OCI-LY3 (cell line): ENCODE results near the gene DEPP1.

Experiments used
- H2AFZ ChIP-seq: fragments of 200-600, 300-600 bp; shearing (Covaris generic); 2 replicates; pipeline ENCODE4 v1.6.0; 2014; ENCODE audit warnings: antibody characterized with exemption, low read depth, low read length
- H3K27ac ChIP-seq: fragments of 200-600, 300-600 bp; sonication (generic); 2 replicates; pipeline ENCODE4 v1.5.1; 2014; ENCODE audit warnings: mild to moderate bottlenecking, low read length, moderate library complexity, mixed read lengths
- H3K27me3 ChIP-seq: fragments of 200-600, 300-600 bp; sonication (generic); 2 replicates; pipeline ENCODE4 v1.6.1; 2014; ENCODE audit warnings: low read depth, low read length, mixed read lengths
- H3K36me3 ChIP-seq: fragments of 200-600, 300-600 bp; sonication (generic); replicated peaks from 2 replicates; pipeline ENCODE3; 2014; ENCODE audit warnings: low read depth, low read length, mixed read lengths
- H3K4me1 ChIP-seq: fragments of 300-600, 200-600 bp; sonication (generic); 2 replicates; pipeline ENCODE4 v1.6.1; 2014; ENCODE audit warnings: low read length, mixed read lengths
- H3K4me2 ChIP-seq: fragments of 200-600, 300-600 bp; sonication (generic); 2 replicates; pipeline ENCODE4 v1.6.1; 2014; ENCODE audit warnings: low read length, mixed read lengths
- H3K4me3 ChIP-seq: fragments of 300-600, 200-600 bp; sonication (generic); 2 replicates; pipeline ENCODE4 v1.5.1; 2014; ENCODE audit warnings: antibody characterized with exemption, mild to moderate bottlenecking, low read length, moderate library complexity
- H3K79me2 ChIP-seq: fragments of 300-600, 200-600 bp; shearing (Covaris generic); 2 replicates; pipeline ENCODE4 v1.6.1; 2014; ENCODE audit warnings: mild to moderate bottlenecking, low read length, mixed read lengths
- H3K9ac ChIP-seq: fragments of 300-600, 200-600 bp; shearing (Covaris generic); 2 replicates; pipeline ENCODE4 v1.6.0; 2014; ENCODE audit warnings: mild to moderate bottlenecking, low read length, moderate library complexity
- H3K9me3 ChIP-seq: fragments of 200-600, 300-600 bp; shearing (Covaris generic); 2 replicates; pipeline ENCODE4 v1.6.1; 2014; ENCODE audit warnings: low read length, mixed read lengths; ENCODE audit not compliant: insufficient read depth
- H4K20me1 ChIP-seq: fragments of 200-600, 300-600 bp; sonication (generic); 2 replicates; pipeline ENCODE4 v1.6.1; 2016; ENCODE audit warnings: low read length, mixed read lengths; ENCODE audit not compliant: insufficient read depth
- EZH2phosphoT487 ChIP-seq: fragments of 200-600 bp; shearing (Covaris generic); IDR thresholded peaks from 2 replicates; pipeline ENCODE4 v1.6.1; 2018; ENCODE audit warnings: antibody characterized with exemption, mixed run types, low read depth
- TF ChIP-seq, protein P1 (sequence below): fragments of 200-600, 300-600 bp; sonication (generic); IDR thresholded peaks from 2 replicates; pipeline ENCODE4 v1.5.1; 2014; ENCODE audit warnings: antibody characterized with exemption, low read length, low read depth

The DEPP1 gene

GRCh38 chr10:45003432-45004000 is 24.9 kb upstream of the DEPP1 start:
- Histone ChIP-seq H3K4me3 (no peak overlapping the region), H4K20me1 (no peaks in the 10 kb centered on the region), H3K9ac (no peak overlapping the region), H3K4me1 (peaks cover 4% of the 10 kb centered on the region), H3K9me3 (no peaks in the 10 kb centered on the region), H3K36me3 (peaks cover 8% of the 10 kb centered on the region), H3K79me2 (peaks cover 24% of the 10 kb centered on the region), H2AFZ (no peak overlapping the region), H3K27ac (no peak overlapping the region), H3K4me2 (no peak overlapping the region), H3K27me3 (no peaks in the 10 kb centered on the region)
- no peak for TF ChIP-seq EZH2phosphoT487

DNA sequence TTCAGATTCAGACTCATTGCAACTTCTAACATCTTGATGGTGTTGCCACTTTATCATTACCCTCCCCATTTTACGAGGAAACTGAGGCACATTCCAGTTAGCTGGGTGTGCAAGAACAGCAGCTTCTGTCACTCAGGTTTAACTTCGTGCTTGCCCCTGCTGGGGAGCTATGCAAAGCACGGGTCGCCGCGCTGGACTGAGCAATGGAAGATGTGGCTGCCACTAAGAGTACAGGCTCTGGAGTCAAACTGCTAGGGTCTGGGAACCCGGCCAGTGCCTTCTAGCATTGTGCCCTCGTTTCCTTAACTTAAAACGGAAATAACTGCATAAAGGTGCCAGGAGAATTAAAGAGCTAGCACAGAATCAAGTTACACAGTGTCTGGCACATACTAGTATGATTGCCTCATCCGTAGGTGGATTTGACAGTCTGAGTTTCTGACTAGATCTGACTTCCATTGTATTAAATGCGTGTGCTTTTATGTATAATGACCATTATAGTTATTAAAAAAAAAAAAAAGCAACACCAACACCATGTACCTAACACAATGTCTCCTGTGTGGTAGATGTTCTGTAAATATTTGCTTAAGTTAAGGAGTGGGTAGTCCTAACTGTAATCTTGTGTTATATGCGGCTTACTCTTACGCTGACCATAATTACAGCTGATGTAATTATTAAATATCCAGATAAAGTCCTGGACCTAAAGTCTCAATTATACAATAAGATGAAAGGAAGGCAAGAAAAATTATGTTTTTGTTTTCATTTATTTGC is 23.0 kb upstream of the DEPP1 start:
- Histone ChIP-seq H3K79me2 (peaks cover 24% of the 10 kb centered on the region), H3K4me2 (peak overlapping the region; percentile 68), H3K27me3 (no peaks in the 10 kb centered on the region), H3K9ac (peak overlapping the region; percentile 55), H3K4me3 (peak overlapping the region; percentile 79), H3K27ac (peak overlapping the region; percentile 21; the same call in 1 of the 2 replicates), H2AFZ (no peak overlapping the region), H3K9me3 (no peaks in the 10 kb centered on the region), H3K4me1 (peaks cover 4% of the 10 kb centered on the region), H3K36me3 (peaks cover 8% of the 10 kb centered on the region), H4K20me1 (no peaks in the 10 kb centered on the region)
- TF ChIP-seq, protein P1, sequence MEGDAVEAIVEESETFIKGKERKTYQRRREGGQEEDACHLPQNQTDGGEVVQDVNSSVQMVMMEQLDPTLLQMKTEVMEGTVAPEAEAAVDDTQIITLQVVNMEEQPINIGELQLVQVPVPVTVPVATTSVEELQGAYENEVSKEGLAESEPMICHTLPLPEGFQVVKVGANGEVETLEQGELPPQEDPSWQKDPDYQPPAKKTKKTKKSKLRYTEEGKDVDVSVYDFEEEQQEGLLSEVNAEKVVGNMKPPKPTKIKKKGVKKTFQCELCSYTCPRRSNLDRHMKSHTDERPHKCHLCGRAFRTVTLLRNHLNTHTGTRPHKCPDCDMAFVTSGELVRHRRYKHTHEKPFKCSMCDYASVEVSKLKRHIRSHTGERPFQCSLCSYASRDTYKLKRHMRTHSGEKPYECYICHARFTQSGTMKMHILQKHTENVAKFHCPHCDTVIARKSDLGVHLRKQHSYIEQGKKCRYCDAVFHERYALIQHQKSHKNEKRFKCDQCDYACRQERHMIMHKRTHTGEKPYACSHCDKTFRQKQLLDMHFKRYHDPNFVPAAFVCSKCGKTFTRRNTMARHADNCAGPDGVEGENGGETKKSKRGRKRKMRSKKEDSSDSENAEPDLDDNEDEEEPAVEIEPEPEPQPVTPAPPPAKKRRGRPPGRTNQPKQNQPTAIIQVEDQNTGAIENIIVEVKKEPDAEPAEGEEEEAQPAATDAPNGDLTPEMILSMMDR = no peak
- TF ChIP-seq EZH2phosphoT487 = no peak

DNA sequence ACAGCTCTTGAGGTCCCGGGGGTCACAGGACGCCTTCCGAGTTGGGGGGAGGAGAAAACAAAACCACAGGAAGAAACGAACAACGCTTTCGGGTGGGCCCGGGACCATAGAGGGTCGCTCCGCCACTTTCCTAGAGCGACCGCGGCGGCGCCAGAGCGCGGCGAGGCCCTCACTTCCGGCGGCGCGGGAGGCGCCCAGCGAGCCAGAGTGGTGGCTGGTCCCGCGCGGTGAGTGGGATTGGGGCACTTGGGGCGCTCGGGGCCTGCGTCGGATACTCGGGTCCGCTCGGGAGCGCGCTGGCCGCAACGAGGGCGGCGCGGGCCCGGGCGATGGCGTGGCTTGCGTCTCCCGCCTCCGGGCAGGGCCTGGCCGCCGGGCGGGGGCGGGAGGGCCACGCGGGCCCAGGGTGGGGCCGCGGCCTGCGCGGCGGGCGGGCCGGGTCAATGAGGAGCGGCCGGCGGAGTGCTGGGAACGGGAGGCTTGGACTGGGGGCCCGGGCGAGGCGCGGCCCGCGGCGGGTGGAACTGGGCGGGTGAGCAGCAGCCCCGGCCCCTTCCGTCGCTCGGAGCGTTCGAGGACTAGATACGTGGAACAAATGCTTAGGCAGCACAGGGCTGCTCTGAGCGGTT is 22.3 kb upstream of the DEPP1 start, which contains the start of gene ZNF22:
ZNF22 (plus strand) TSS at position 172 of the 629 bp plus-strand sequence. CDS start 2,446 bp downstream, outside the sequence.
- Histone ChIP-seq H3K79me2 (peaks cover 24% of the 10 kb centered on the region), H3K9ac (peak within 1 kb of the TSS; percentile 55), H3K4me3 (peak within 1 kb of the TSS; percentile 79), H3K4me1 (peaks cover 4% of the 10 kb centered on the region), H3K36me3 (peaks cover 8% of the 10 kb centered on the region), H3K27ac (peak within 1 kb of the TSS; percentile 23; the same call in 1 of the 2 replicates), H4K20me1 (no peaks in the 10 kb centered on the region), H2AFZ (peak within 1 kb of the TSS; percentile 92), H3K27me3 (no peaks in the 10 kb centered on the region), H3K4me2 (peak within 1 kb of the TSS; percentile 68), H3K9me3 (no peaks in the 10 kb centered on the region)
- TF ChIP-seq, protein P1 = no peak
- no peak for TF ChIP-seq EZH2phosphoT487

DNA sequence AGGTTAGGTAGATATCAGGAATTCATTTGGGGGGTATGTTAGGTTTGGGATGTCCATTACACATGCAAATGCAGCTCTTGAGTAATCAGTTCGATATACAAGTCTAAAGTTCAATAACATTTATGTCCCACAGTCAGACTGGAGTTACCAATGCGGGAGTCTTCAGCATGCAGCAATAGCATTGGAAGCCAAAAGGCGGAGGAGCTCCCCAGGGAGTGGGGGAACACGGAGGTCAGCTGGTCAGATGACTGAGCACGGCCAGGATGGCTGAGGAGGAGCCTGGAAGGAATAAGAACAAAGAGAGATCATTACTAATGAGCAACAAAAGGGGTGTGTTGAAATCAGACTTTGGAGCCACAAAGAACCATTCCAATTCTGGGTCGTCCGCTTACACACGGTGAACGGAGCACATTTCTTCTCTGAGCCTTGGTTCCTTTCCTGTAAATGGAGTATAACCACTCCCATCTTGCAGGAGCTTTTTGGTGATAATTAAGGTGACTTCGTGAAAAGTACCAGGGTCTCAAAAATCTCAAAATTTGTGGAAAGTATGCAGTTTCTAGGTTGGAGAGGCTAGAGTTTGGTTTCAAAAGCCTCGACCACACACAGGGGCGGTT is 21.6 kb upstream of the DEPP1 start:
- Histone ChIP-seq H3K27ac (peak overlapping the region; percentile 23; the same call in 1 of the 2 replicates), H3K36me3 (peaks cover 8% of the 10 kb centered on the region), H4K20me1 (no peaks in the 10 kb centered on the region), H2AFZ (peak overlapping the region; percentile 92), H3K9ac (peak overlapping the region; percentile 55), H3K9me3 (no peaks in the 10 kb centered on the region), H3K79me2 (peaks cover 24% of the 10 kb centered on the region), H3K4me3 (peak overlapping the region; percentile 79), H3K4me1 (peaks cover 4% of the 10 kb centered on the region), H3K4me2 (peak overlapping the region; percentile 68), H3K27me3 (no peaks in the 10 kb centered on the region)
- TF ChIP-seq, protein P1 = no peak
- no peak for TF ChIP-seq EZH2phosphoT487
